ENCODE results near the gene SUPV3L1. TPM values are rescaled to one million over a fixed set of nuclear protein-coding genes. Genes with fewer than 3 reads are reported as not detected.

SUPV3L1 gene
- total RNA-seq, 1 experiment from 2014 or later, result 55.3 TPM

GRCh38 chr10:69145864-69146263, 34.2 kb upstream of the SUPV3L1 start:
- H3K27ac ChIP-seq (ENCODE audit: low read depth, low read length, poor library complexity, severe bottlenecking), result no peak overlapping the region
- ChIA-PET CTCF (no interaction called here), POLR2A (ENCODE audit: low non-redundant PET) (no interaction called here)
- H3K4me1 ChIP-seq (ENCODE audit: insufficient read depth, low read length, poor library complexity, severe bottlenecking), result no peaks in the 10 kb centered on the region
- TF ChIP-seq CTCF (conservative IDR thresholded peaks at IDR 0.05; ENCODE audit: low read depth, low read length) (no peak), EZH2 (IDR thresholded peaks at IDR 0.05; ENCODE audit: borderline replicate concordance, low read depth, low read length, poor library complexity, severe bottlenecking) (no peak)
- no peaks in the 10 kb centered on the region for H3K27me3 ChIP-seq (replicated peaks; ENCODE audit: insufficient read depth, low read depth, low read length, poor library complexity)
- DNase-seq (ENCODE audit: low spot score), result no peak
- no peaks in the 10 kb centered on the region for H3K36me3 ChIP-seq (ENCODE audit: insufficient read depth, low read length, poor library complexity, severe bottlenecking)
- BruUV-seq (replicated peaks), result no TSS peak
- H3K4me3 ChIP-seq (ENCODE audit: low read depth, low read length, poor library complexity, severe bottlenecking), result no peak overlapping the region
- intact Hi-C loops (cut with micrococcal nuclease; ENCODE audit: unreplicated experiment), result no loop called here
- H3K9me3 ChIP-seq (ENCODE audit: low read depth, low read length, poor library complexity, severe bottlenecking), result no peaks in the 10 kb centered on the region

- intact Hi-C loops (cut with micrococcal nuclease; ENCODE audit: unreplicated experiment), result no loop called here
- CTCF ChIA-PET, result no interaction called here
- no peaks in the 10 kb centered on the region for H3K36me3 ChIP-seq (ENCODE audit: insufficient read depth, low read length, poor library complexity, severe bottlenecking)
- TF ChIP-seq CTCF (conservative IDR thresholded peaks at IDR 0.05; ENCODE audit: low read depth, low read length), result no peak
- TF ChIP-seq EZH2 (IDR thresholded peaks at IDR 0.05; ENCODE audit: borderline replicate concordance, low read depth, low read length, poor library complexity, severe bottlenecking), result no peak
- no peak overlapping the region for H3K27ac ChIP-seq (ENCODE audit: low read depth, low read length, poor library complexity, severe bottlenecking)
- no peak overlapping the region for H3K4me3 ChIP-seq (ENCODE audit: low read depth, low read length, poor library complexity, severe bottlenecking)
- DNase-seq (ENCODE audit: low spot score), result no peak
- H3K9me3 ChIP-seq (ENCODE audit: low read depth, low read length, poor library complexity, severe bottlenecking), result no peaks in the 10 kb centered on the region
- H3K4me1 ChIP-seq (ENCODE audit: insufficient read depth, low read length, poor library complexity, severe bottlenecking), result no peaks in the 10 kb centered on the region
- H3K27me3 ChIP-seq (replicated peaks; ENCODE audit: insufficient read depth, low read depth, low read length, poor library complexity), result no peaks in the 10 kb centered on the region
- POLR2A ChIA-PET (ENCODE audit: low non-redundant PET), result no interaction called here
- no TSS peak for BruUV-seq (replicated peaks)
Observed at GRCh38 chr10:69146759-69147158, 33.3 kb upstream of the SUPV3L1 start.

- intact Hi-C loops (cut with micrococcal nuclease; ENCODE audit: unreplicated experiment), result no loop called here
- CTCF ChIA-PET, result no interaction called here
- Histone ChIP-seq H3K4me3 (ENCODE audit: low read depth, low read length, poor library complexity, severe bottlenecking) (no peak overlapping the region), H3K27me3 (replicated peaks; ENCODE audit: insufficient read depth, low read depth, low read length, poor library complexity) (no peaks in the 10 kb centered on the region), H3K9me3 (ENCODE audit: low read depth, low read length, poor library complexity, severe bottlenecking) (no peaks in the 10 kb centered on the region), H3K27ac (ENCODE audit: low read depth, low read length, poor library complexity, severe bottlenecking) (no peak overlapping the region), H3K4me1 (ENCODE audit: insufficient read depth, low read length, poor library complexity, severe bottlenecking) (no peaks in the 10 kb centered on the region), H3K36me3 (ENCODE audit: insufficient read depth, low read length, poor library complexity, severe bottlenecking) (no peaks in the 10 kb centered on the region)
- DNase-seq (ENCODE audit: low spot score), result no peak
- TF ChIP-seq CTCF (conservative IDR thresholded peaks at IDR 0.05; ENCODE audit: low read depth, low read length), result no peak
- TF ChIP-seq EZH2 (IDR thresholded peaks at IDR 0.05; ENCODE audit: borderline replicate concordance, low read depth, low read length, poor library complexity, severe bottlenecking), result no peak
- POLR2A ChIA-PET (ENCODE audit: low non-redundant PET), result no interaction called here
- no TSS peak for BruUV-seq (replicated peaks)
Observed at GRCh38 chr10:69151984-69152383, 28.1 kb upstream of the SUPV3L1 start.
